ENCODE results near the gene PRRX2. TPM values are rescaled to one million over a fixed set of nuclear protein-coding genes. Genes with fewer than 3 reads are reported as not detected.
"Not testable (repeated sequence)": the region's sequence is repeated elsewhere in the genome, so short reads cannot be mapped to it uniquely, and the experiment has no call there.

PRRX2 gene
- total RNA-seq, 2 donors from 2014 or later, result 0.52 to 1.1 TPM

DNA sequence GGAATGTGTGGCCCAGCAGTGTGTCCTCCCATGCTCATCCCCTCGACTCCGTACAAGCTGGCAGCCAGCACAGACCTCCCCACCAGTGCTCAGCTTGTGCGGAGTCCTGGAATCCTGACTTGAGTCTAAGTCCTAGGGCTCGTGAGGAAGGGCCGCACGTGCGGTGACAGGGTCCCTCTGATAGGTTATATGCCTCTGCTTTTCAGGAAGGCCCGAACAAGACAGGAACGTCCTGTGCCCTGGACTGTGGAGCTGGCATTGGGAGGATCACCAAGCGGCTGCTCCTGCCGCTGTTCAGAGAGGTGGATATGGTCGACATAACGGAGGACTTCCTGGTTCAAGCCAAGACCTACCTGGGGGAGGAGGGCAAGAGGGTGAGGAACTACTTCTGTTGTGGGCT is 31.6 kb upstream of the PRRX2 start:
- DNase-seq, result no peak
- intact Hi-C loops (cut with DNase I, micrococcal nuclease), result no loop called here
- ATAC-seq, result no peak

- ATAC-seq, result no peak
- no peak for DNase-seq
- intact Hi-C loops (cut with DNase I, micrococcal nuclease), result no loop called here
Observed at GRCh38 chr9:129635099-129636065, 30.1 kb upstream of the PRRX2 start.

DNA sequence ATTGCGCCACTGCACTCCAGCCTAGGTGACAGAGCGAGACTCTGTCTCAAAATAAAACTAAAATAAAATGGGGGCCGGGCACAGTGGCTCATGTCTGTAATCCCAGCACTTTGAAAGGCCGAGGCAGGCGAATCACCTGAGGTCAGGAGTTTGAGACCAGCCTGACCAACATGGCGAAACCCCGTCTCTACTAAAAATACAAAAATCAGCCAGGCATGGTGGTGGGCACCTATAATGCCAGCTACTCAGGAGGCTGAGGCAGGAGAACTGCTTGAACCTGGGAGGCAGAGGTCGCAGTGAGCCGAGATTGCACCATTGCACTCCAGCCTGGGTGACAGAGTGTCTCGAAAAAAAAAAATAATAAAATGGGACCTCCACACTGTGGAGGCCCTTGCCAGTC is 29.1 kb upstream of the PRRX2 start:
- intact Hi-C loops (cut with DNase I, micrococcal nuclease); DNase-seq; ATAC-seq: not testable (repeated sequence)

- DNase-seq (no peak), ATAC-seq (no peak)
- intact Hi-C loops (cut with DNase I, micrococcal nuclease), result no loop called here
Observed at GRCh38 chr9:129637102-129637501, 28.3 kb upstream of the PRRX2 start.

DNA sequence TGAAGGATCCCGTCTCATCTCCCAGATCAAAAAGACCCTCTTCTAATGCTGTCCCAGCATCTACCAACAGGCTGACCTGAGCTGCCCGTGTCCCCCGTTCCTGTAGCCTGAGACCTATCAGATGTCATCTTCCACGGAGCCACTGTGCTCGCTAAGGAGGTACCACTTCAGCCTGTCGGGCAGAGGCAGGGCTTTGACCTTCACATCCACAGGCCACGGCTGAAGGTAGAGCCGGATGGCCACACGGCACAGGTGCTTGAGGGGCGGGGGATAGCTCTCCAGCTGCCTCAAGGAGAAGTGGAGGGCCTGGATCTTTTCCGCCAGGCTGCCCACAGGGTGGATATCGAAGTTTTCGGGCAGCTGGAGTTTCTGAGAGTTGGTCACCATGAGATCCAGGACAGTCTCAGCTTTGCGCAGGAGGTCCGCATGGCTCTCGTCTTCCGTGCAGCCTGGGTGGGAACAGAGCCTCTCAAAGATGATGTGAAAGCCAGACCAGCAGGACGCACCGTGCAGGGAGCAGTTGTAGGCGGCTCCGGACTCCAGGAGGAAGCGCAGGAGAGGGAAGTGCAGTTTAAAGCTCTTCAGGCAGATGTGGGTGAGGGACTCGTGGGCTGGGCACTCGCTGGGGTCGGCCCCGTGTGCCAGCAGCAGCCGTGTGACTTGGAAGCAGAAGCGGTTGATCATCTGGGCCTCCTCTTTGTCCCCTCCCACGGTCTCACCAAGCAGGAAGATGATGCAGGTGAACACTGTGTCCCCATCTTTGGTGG is 27.6 kb upstream of the PRRX2 start:
- intact Hi-C loops (cut with DNase I, micrococcal nuclease), result no loop called here
- DNase-seq, result no peak
- no peak for ATAC-seq

DNA sequence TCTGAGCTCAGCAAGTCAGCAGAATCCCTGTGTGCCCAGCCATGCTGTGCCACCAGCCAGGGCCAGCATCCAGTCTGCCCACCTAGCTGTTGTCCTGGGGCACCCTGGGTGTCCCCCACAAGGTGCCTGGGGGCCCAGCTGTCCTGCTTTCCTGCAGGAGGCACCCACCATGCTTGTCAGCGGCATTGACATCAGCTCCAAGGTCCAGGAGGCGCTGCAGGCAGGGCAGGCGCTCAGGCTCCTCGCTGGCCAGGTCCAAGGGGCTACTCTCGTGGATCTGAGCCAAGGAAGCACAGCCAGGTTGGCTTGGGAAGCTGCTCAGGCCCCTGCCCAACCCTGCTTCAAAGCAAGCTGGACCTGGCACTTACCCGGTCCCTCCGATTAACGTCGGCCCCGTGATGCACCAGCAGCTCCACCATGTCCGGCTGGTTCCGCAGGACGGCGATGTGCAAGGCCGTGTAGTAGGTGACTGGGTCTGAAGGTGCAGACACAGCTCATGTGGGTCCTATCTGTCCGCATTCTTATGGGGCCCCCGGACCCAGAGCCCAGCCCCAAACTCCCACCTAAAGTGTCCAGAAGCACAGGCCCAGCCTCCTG is 26.3 kb upstream of the PRRX2 start:
- ATAC-seq, result no peak
- intact Hi-C loops (cut with DNase I, micrococcal nuclease), result no loop called here
- no peak for DNase-seq

DNA sequence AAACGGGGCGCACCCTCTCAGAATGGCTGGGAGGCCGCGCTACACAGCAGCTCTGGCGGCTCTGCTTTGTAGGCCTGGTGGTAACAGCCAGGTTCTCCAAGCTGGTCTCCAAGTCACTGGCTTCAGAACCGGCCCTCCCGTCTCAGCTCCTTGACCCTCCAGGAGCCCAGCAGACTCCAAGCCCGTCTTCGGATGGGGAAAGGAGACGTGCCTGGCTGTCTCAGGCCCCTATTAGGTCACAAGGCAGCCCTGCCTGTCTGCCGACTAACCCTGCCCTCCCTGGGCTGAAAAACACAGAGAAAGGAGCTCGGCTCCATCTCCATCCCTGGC is 25.7 kb upstream of the PRRX2 start:
- ATAC-seq, result no peak
- DNase-seq, result no peak
- intact Hi-C loops (cut with DNase I, micrococcal nuclease), result loop anchor here in 1 of 2 donors (5.0 kb wide), 1 partner anchor 143 kb away; no protein-coding TSS in a partner anchor

DNA sequence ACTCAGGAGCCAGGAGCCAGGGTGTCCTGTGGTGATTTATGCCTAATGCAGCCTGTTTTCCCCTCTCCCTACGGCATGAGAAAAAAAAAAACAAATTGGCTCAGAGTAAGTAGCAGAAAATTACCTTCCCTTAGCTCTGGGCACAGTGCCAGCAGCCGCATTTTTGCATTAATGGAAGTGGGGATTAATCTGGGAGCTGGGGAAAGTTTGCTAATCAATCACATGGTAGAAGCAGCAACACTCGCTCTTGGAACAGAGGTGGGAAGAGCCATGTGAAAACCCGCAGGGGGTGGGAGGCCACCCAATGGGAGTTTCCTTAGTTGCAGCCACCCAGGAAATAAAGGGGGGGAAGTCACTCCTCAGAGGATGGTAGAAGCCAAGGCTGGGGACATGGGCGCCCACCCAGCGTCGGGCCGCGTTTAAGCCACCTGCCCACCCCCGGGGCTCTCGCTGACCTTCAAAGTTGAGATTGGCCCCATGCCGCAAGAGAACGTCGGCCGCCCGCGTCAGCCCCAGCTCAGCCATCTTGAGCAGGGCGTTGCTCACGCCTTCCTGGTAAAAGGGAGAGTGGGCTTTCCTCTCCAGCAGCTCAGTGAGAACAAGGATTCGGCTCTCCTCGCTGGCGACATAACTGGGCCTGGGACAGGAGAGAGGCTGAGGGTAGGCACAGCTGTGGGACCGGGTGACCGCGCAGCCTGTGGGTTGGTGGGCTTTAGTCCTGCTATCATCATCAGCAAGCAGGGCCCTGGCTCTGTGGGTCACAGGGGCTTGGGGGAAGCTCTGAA is 25.2 kb upstream of the PRRX2 start:
- no peak for DNase-seq
- ATAC-seq, result no peak
- intact Hi-C loops (cut with DNase I, micrococcal nuclease), result loop anchor here in 1 of 2 donors (5.0 kb wide), 1 partner anchor 142 kb away; no protein-coding TSS in a partner anchor

DNA sequence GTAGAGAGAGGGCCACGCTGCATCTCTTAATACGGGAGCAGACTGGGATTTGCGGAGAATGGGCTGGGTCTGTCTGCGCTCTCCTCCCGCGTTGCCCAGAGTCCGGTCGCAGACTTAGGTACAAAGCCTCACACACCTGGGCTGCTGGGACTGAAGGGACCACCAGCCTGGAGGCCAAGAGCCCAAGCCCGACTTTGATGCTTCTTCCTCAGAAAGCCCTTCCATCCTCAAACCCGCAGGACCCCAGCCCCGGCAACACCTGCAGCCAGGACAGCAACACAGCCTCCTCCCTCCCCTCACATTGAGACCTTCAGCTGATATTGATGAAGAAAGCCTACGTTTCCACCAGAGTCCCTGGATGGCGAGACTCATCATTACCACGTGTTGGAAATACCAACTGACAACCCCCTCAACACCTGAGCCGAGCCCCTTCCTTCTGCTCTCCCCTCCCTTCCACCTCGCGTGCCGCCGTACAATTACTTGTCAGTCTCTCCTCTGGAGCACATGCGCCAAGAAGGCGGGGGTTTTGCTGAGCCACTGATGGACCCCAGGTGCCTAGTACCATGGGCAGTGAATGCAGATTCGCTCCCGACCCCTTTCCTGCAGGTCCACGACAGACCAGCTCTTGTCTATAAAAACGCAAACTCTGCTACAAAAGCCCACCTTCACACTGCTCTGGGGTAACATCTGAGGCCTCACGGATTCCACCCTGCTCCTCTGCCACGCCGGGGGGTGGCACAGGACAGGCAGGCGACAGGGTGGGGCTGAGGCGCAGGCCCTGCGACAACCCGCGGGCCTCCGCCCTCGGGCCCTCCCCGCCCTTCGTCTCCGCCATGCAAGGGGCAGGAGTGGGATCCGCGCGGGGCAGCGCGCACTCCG is 24.3 kb upstream of the PRRX2 start:
- intact Hi-C loops (cut with DNase I, micrococcal nuclease), result loop anchor here in 1 of 2 donors (5.0 kb wide), 1 partner anchor 141 kb away; no protein-coding TSS in a partner anchor
- no peak for DNase-seq
- ATAC-seq, result peak; percentile 46

DNA sequence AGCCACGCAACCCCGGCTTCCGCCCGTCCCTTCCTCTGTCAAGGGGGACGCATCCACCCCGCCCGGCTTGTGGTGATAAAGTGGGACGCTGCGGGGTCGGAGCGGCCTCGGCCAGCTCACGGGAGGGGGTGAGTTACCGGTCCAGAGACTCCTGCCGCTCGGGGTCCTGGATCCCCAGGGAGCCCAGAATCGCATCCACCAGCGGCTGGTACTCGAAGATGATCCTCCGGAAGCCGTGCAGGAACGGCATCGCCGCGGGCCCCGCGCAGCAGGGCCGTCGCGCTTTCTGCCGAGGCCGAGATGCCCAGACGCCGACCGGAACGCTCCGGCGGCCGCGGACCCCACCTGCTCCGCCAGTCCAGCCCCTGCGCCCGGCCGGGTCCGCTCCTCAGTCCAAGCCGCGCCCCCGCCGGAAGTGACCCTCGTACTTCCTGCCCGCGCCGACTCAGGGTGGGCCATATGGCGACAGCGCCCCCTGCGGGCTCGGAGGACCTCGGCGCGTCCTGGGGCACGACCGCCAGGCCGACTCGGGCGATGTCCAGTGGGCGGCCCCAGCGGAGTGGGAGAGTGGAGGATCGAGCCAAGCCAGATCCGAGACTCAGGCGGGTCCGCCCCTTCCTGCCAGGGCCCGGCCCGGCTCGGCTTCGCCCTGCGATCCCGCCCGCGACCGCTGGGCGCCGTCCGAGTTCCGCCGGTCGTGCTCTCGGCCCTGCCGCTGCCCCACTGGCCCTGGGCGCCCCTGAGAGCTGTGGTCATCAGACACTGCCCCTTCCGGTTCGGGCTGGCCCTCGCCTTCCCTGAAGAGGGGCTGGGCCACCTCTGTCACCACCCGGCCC is 23.5 kb upstream of the PRRX2 start, which contains the start of gene ASB6:
Gene ASB6, minus strand, starts transcription at position 402 of the 836 bp plus-strand sequence. Its CDS starts 152 bp downstream, at position 250.
- ATAC-seq (peak; percentile 91), DNase-seq (peak; percentile 96 to 97)
- intact Hi-C loops (cut with DNase I, micrococcal nuclease), result loop anchor here in 1 of 2 donors (5.0 kb wide), 1 partner anchor 140 kb away; no protein-coding TSS in a partner anchor

- intact Hi-C loops (cut with DNase I, micrococcal nuclease), result loop anchor here in 1 of 2 donors (5.0 kb wide), 1 partner anchor 139 kb away; no protein-coding TSS in a partner anchor
- DNase-seq (no peak), ATAC-seq (no peak)
Observed at GRCh38 chr9:129643706-129644105, 21.7 kb upstream of the PRRX2 start.

- no peak for DNase-seq
- intact Hi-C loops (cut with DNase I, micrococcal nuclease), result loop anchor here in 1 of 2 donors (5.0 kb wide), 1 partner anchor 138 kb away; no protein-coding TSS in a partner anchor
- no peak for ATAC-seq
Observed at GRCh38 chr9:129644365-129644764, 21.1 kb upstream of the PRRX2 start.

DNA sequence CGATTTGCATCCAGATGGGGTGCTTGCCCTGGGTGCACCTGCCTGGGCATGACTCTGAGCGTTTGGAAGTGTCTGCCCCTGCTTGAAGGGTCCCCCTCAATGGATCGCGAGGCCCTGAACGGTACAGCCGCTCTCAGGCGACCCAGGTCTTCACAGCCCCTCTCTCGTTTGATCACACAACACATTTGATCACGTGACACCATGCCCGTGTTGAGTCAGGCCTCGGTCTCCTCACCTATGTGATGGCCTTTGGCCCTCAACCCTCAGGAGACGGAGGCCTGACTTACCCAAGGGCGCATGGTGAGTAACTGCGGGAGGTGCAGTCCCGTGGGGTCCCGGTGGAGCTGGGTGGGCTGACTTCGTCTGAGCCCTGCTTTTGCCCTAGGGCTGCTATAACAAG is 20.5 kb upstream of the PRRX2 start:
- intact Hi-C loops (cut with DNase I, micrococcal nuclease), result loop anchor here in 1 of 2 donors (5.0 kb wide), 1 partner anchor 137 kb away; no protein-coding TSS in a partner anchor
- no peak for ATAC-seq

DNA sequence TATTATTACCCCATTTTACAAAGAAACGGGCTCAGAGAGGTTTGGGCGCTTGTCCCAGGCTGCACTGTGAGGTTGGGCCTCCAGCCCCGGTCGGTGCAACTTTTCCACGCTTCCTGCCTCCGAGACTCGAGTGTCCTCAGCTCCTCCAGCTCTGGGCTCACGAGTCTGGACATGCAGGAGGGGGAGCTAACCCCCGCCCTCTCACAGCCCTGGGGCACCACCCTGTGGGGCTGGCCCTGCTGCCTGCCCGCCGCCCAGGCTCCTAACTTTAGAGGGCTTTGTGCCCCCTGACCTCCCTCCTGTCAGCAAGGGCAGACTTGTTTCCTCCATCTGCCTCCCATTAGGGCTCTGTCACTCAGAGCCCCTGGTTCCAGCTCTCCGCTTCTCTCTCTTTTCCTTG is 19.2 kb upstream of the PRRX2 start:
- intact Hi-C loops (cut with DNase I, micrococcal nuclease), result no loop called here
- no peak for DNase-seq
- ATAC-seq, result no peak

More for the DNA sequence above, 20.5 kb upstream of the PRRX2 start:
- no peak for DNase-seq

GRCh38 chr9:129646654-129647053 is 18.8 kb upstream of the PRRX2 start:
- no peak for ATAC-seq
- intact Hi-C loops (cut with DNase I, micrococcal nuclease), result no loop called here
- DNase-seq, result no peak

- DNase-seq (no peak), ATAC-seq (no peak)
- intact Hi-C loops (cut with DNase I, micrococcal nuclease), result no loop called here
Observed at GRCh38 chr9:129647635-129648034, 17.8 kb upstream of the PRRX2 start.
